GM23248 (cell line): ENCODE results near the gene NR3C2. TPM values are rescaled to one million over a fixed set of nuclear protein-coding genes. Genes with fewer than 3 reads are reported as not detected.

Experiments
- DNase-seq: peaks from one replicate; pipeline ENCODE4 v3.0.0-alpha.2; 2015
- H2AFZ ChIP-seq: fragments of 200-600 bp; sonication (generic); 2 replicates; pipeline ENCODE4 v1.6.1; 2016; ENCODE audit warnings: antibody characterized with exemption
- H3F3A ChIP-seq: fragments of 200-600 bp; sonication (generic); 2 replicates; pipeline ENCODE4 v1.6.1; 2016; ENCODE audit warnings: mild to moderate bottlenecking, antibody characterized with exemption, mixed run types; ENCODE audit not compliant: insufficient read depth
- H3K27ac ChIP-seq: fragments of 200-600 bp; sonication (generic); 2 replicates; pipeline ENCODE4 v1.5.1; 2016; ENCODE audit warnings: mild to moderate bottlenecking
- H3K27me3 ChIP-seq: fragments of 200-600 bp; sonication (generic); replicated peaks from 2 replicates; pipeline ENCODE4 v1.6.1; 2016; ENCODE audit warnings: mild to moderate bottlenecking; ENCODE audit not compliant: insufficient read depth
- H3K36me3 ChIP-seq: fragments of 200-600 bp; sonication (generic); 2 replicates; pipeline ENCODE4 v1.6.1; 2016; ENCODE audit warnings: low read depth, mild to moderate bottlenecking
- H3K4me1 ChIP-seq: fragments of 200-600 bp; sonication (generic); 2 replicates; pipeline ENCODE4 v1.6.1; 2016; ENCODE audit warnings: mild to moderate bottlenecking; ENCODE audit not compliant: insufficient read depth
- H3K4me2 ChIP-seq: fragments of 200-600 bp; sonication (generic); one replicate; pipeline ENCODE4 v1.6.1; 2016; ENCODE audit warnings: mild to moderate bottlenecking; ENCODE audit not compliant: unreplicated experiment
- H3K4me3 ChIP-seq: fragments of 200-600 bp; sonication (generic); 2 replicates; pipeline ENCODE4 v1.5.1; 2016; ENCODE audit warnings: mild to moderate bottlenecking
- H3K79me2 ChIP-seq: fragments of 200-600 bp; sonication (generic); 2 replicates; pipeline ENCODE4 v1.6.1; 2016; ENCODE audit warnings: mild to moderate bottlenecking; ENCODE audit not compliant: insufficient read depth
- H3K9ac ChIP-seq: fragments of 200-600 bp; sonication (generic); 2 replicates; pipeline ENCODE4 v1.6.1; 2016; ENCODE audit warnings: mild to moderate bottlenecking
- H3K9me2 ChIP-seq: fragments of 200-600 bp; sonication (generic); 2 replicates; pipeline ENCODE4 v1.6.1; 2016; ENCODE audit warnings: mixed run types, mild to moderate bottlenecking, moderate library complexity; ENCODE audit not compliant: insufficient read depth
- H3K9me3 ChIP-seq: fragments of 200-600 bp; sonication (generic); one replicate; pipeline ENCODE4 v1.6.1; 2017; ENCODE audit warnings: low read depth
- H4K20me1 ChIP-seq: fragments of 200-600 bp; sonication (generic); 2 replicates; pipeline ENCODE4 v1.6.0; 2016; ENCODE audit not compliant: insufficient read depth
- EZH2 ChIP-seq: fragments of 200-600 bp; sonication (generic); IDR thresholded peaks from 2 replicates; pipeline ENCODE4 v1.6.1; 2018; ENCODE audit warnings: antibody characterized with exemption, mild to moderate bottlenecking; ENCODE audit not compliant: insufficient read depth, poor library complexity, severe bottlenecking
- EZH2phosphoT487 ChIP-seq: fragments of 200-600 bp; sonication (generic); IDR thresholded peaks from 2 replicates; pipeline ENCODE4 v1.6.1; 2018; ENCODE audit warnings: antibody characterized with exemption, moderate library complexity, mild to moderate bottlenecking, low read depth; ENCODE audit not compliant: insufficient read depth
- WGBS, 2 experiments: methylation state at CpG; one replicate each; pipeline ENCODE4 v1.1.6; 2015 to 2017; ENCODE audit warnings: low lambda C conversion rate in 2 of 2, low coverage in 1 of 2; ENCODE audit errors: missing lambda C conversion rate in 2 of 2; 5-methylcytosine and 5-hydroxymethylcytosine counted together
- in situ Hi-C: fragments of 300-500 bp; cut with MboI; formaldehyde crosslinking; loops from 2 replicates; pipeline ENCODE4 v1.15.0; 2020
- polyA plus RNA-seq: library from polyadenylated mRNA; unstranded; fragments of >200 nt; fragmentation: Nextera tagmentation; extraction: Ambion mirVana; gene quantifications from 2 replicates; pipeline ENCODE4 v1.2.1, GENCODE V29; 2016
- total RNA-seq: library from RNA; depleted of rRNA; stranded (reverse); fragments of >200 nt; shearing (Covaris generic); gene quantifications from 2 replicates; pipeline ENCODE4 v1.2.3, GENCODE V29; 2014

The NR3C2 gene
- total and polyA plus RNA-seq, 2 experiments from 2014 or later, result 0.04 TPM; not detected in 1

- Histone ChIP-seq H3K9me2 (no peaks in the 10 kb centered on the region), H2AFZ (no peak overlapping the region), H4K20me1 (no peaks in the 10 kb centered on the region), H3K9ac (no peak overlapping the region), H3K4me1 (no peaks in the 10 kb centered on the region), H3K27ac (no peak overlapping the region), H3K79me2 (no peaks in the 10 kb centered on the region), H3F3A (no peaks in the 10 kb centered on the region), H3K9me3 (no peaks in the 10 kb centered on the region), H3K27me3 (no peaks in the 10 kb centered on the region), H3K4me3 (no peak overlapping the region), H3K4me2 (no peak overlapping the region), H3K36me3 (no peaks in the 10 kb centered on the region)
- in situ Hi-C loops, result no loop called here
- no peak for DNase-seq
- 69 to 71% methylated on average over 4 of the region's 4 CpGs for WGBS, 2 experiments
- TF ChIP-seq EZH2 (no peak), EZH2phosphoT487 (no peak)
These were observed 340.4 kb downstream of the NR3C2 start for GRCh38 chr4:148101790-148102189.

GRCh38 chr4:148101235-148101634 lies 341.0 kb downstream of the NR3C2 start:
- no peak for DNase-seq
- Histone ChIP-seq H3K79me2 (no peaks in the 10 kb centered on the region), H3K4me3 (no peak overlapping the region), H3K4me1 (no peaks in the 10 kb centered on the region), H3K9me2 (no peaks in the 10 kb centered on the region), H3K9ac (no peak overlapping the region), H3K27ac (no peak overlapping the region), H3K36me3 (no peaks in the 10 kb centered on the region), H4K20me1 (no peaks in the 10 kb centered on the region), H3K4me2 (no peak overlapping the region), H2AFZ (no peak overlapping the region), H3K27me3 (no peaks in the 10 kb centered on the region), H3F3A (no peaks in the 10 kb centered on the region), H3K9me3 (no peaks in the 10 kb centered on the region)
- in situ Hi-C loops, result no loop called here
- no peak for TF ChIP-seq EZH2
- no peak for TF ChIP-seq EZH2phosphoT487
- WGBS, 2 experiments, result 96 to 97% methylated on average over 3 of the region's 3 CpGs

- Histone ChIP-seq H2AFZ (no peak overlapping the region), H3F3A (no peaks in the 10 kb centered on the region), H3K9ac (no peak overlapping the region), H3K4me2 (no peak overlapping the region), H3K4me1 (no peaks in the 10 kb centered on the region), H3K79me2 (no peaks in the 10 kb centered on the region), H4K20me1 (no peaks in the 10 kb centered on the region), H3K27ac (no peak overlapping the region), H3K9me3 (no peaks in the 10 kb centered on the region), H3K36me3 (no peaks in the 10 kb centered on the region), H3K4me3 (no peak overlapping the region), H3K9me2 (no peaks in the 10 kb centered on the region), H3K27me3 (no peaks in the 10 kb centered on the region)
- DNase-seq, result no peak
- in situ Hi-C loops, result no loop called here
- TF ChIP-seq EZH2phosphoT487 (no peak), EZH2 (no peak)
- WGBS, 2 experiments, result 89 to 93% methylated on average over 5 of the region's 5 CpGs
These were observed 344.4 kb downstream of the NR3C2 start for GRCh38 chr4:148097801-148098200.

- H3K79me2 ChIP-seq, result no peaks in the 10 kb centered on the region
- H3K9me3 ChIP-seq, result no peaks in the 10 kb centered on the region
- no peaks in the 10 kb centered on the region for H3K36me3 ChIP-seq
- no peak for TF ChIP-seq EZH2phosphoT487
- TF ChIP-seq EZH2, result no peak
- no peak overlapping the region for H2AFZ ChIP-seq
- WGBS, 2 experiments, result 88 to 94% methylated on average over 5 of the region's 5 CpGs
- no peak for DNase-seq
- no peak overlapping the region for H3K4me2 ChIP-seq
- H3K9me2 ChIP-seq, result no peaks in the 10 kb centered on the region
- in situ Hi-C loops, result no loop called here
- H4K20me1 ChIP-seq, result no peaks in the 10 kb centered on the region
- no peaks in the 10 kb centered on the region for H3K27me3 ChIP-seq
- no peak overlapping the region for H3K9ac ChIP-seq
- H3K27ac ChIP-seq, result no peak overlapping the region
- H3F3A ChIP-seq, result no peaks in the 10 kb centered on the region
- no peaks in the 10 kb centered on the region for H3K4me1 ChIP-seq
- H3K4me3 ChIP-seq, result no peak overlapping the region
These were observed 346.8 kb downstream of the NR3C2 start for GRCh38 chr4:148095346-148095923.

- no peak overlapping the region for H3K4me2 ChIP-seq
- TF ChIP-seq EZH2phosphoT487 (no peak), EZH2 (no peak)
- no peak overlapping the region for H3K4me3 ChIP-seq
- no peak overlapping the region for H3K9ac ChIP-seq
- no peaks in the 10 kb centered on the region for H3K4me1 ChIP-seq
- no peak overlapping the region for H2AFZ ChIP-seq
- H3F3A ChIP-seq, result no peaks in the 10 kb centered on the region
- H3K9me3 ChIP-seq, result no peaks in the 10 kb centered on the region
- no peaks in the 10 kb centered on the region for H3K36me3 ChIP-seq
- no peaks in the 10 kb centered on the region for H3K79me2 ChIP-seq
- H3K9me2 ChIP-seq, result no peaks in the 10 kb centered on the region
- no peaks in the 10 kb centered on the region for H4K20me1 ChIP-seq
- in situ Hi-C loops, result no loop called here
- WGBS, 2 experiments, result 93 to 100% methylated on average over 1 of the region's 1 CpG
- DNase-seq, result no peak
- no peak overlapping the region for H3K27ac ChIP-seq
- H3K27me3 ChIP-seq, result no peaks in the 10 kb centered on the region
These were observed 348.1 kb downstream of the NR3C2 start for GRCh38 chr4:148094149-148094548.
